PC-9 (cell line): ENCODE results near the gene NSUN7.

Experiments used
- EZH2 ChIP-seq: fragments of 200-600 bp; sonication (generic); IDR thresholded peaks from 2 replicates; pipeline ENCODE4 v1.8.0; 2017; ENCODE audit warnings: antibody characterized with exemption, low read depth
- TF ChIP-seq, protein P1 (sequence below): fragments of 200-600 bp; sonication (generic); conservative IDR thresholded peaks from 2 replicates; pipeline ENCODE4 v1.6.1; 2017; ENCODE audit warnings: mixed run types, antibody characterized with exemption, mild to moderate bottlenecking, moderate library complexity

DNA sequence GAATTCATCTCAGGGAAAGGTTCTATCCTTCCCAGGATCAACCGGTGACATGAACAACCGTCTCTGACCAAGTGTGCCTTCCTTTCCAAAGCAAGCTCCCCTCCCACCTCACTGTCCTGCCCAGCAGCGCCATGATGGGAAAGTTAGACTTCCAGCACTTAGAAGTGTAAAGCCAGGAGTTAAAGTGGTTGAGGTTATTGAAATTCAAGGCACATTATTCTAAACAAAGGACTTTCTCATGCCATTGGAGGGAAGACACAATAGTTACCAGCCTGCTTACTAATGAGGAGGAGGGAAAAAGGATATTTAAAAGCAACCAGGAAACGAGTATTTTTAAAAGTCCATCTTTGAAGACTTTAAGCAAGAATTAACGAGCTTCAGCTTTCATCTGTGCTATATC, 96.8 kb downstream of the NSUN7 start:
- TF ChIP-seq EZH2, result no peak
- TF ChIP-seq, protein P1, sequence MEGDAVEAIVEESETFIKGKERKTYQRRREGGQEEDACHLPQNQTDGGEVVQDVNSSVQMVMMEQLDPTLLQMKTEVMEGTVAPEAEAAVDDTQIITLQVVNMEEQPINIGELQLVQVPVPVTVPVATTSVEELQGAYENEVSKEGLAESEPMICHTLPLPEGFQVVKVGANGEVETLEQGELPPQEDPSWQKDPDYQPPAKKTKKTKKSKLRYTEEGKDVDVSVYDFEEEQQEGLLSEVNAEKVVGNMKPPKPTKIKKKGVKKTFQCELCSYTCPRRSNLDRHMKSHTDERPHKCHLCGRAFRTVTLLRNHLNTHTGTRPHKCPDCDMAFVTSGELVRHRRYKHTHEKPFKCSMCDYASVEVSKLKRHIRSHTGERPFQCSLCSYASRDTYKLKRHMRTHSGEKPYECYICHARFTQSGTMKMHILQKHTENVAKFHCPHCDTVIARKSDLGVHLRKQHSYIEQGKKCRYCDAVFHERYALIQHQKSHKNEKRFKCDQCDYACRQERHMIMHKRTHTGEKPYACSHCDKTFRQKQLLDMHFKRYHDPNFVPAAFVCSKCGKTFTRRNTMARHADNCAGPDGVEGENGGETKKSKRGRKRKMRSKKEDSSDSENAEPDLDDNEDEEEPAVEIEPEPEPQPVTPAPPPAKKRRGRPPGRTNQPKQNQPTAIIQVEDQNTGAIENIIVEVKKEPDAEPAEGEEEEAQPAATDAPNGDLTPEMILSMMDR, result no peak
